Epidermal melanocyte (primary cell): ENCODE data around the gene ARHGAP10.
"Not testable (repeated sequence)": the region's sequence is repeated elsewhere in the genome, so short reads cannot be mapped to it uniquely, and the experiment has no call there.

Experiments used
- DNase-seq: peaks from one replicate; pipeline ENCODE4 v3.0.0; 2011; ENCODE audit warnings: low spot score; ENCODE audit not compliant: insufficient read length

ARHGAP10 gene

DNA sequence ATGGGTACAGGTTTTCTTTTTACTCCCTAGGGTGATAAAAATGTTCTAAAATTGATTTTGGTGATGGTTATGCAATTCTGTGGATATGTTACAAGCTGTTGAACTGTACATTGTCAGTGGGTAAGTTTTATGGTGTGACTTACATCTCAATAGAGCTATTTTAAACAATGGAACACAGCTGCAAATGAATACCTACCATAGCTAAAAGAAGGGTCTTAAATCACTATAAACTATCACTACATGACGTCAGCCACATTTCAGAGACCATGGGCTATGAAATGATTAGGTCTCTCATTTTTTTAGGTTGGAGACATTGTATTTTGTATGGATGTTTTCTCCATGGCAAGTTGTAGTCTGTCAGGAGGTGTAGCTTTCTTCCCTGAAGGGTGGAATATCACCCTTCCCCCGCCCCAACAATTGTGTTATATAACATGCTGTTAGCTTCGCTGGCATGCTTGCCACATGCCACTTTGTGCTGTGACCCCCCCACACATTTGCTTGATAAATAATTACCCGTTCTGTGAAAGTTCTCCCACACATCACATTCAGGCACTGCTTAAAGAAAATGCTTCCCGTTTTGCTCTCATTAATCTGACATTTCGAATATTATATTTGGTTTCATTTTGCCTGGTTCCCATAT, 159.7 kb downstream of the ARHGAP10 start:
- DNase-seq, result no peak

DNA sequence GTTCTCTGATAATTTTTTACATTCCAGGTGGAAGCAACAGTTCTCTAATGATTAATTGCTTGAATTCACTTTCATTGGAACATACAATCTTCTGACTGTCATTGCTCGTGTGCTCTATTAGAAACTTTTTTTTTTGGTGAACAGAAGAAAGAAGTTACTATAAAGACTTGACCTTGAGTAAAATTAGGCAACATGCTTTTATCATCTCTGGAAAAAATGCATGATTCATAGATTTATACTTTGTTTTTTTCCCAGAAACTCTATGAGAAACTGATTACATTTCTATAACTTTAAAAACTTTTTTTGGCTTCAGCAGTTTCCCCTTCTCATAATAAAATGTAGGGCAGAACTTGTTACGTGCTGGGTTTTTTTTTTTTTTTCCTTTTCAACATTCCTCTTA, 167.6 kb downstream of the ARHGAP10 start:
- DNase-seq, result no peak

DNA sequence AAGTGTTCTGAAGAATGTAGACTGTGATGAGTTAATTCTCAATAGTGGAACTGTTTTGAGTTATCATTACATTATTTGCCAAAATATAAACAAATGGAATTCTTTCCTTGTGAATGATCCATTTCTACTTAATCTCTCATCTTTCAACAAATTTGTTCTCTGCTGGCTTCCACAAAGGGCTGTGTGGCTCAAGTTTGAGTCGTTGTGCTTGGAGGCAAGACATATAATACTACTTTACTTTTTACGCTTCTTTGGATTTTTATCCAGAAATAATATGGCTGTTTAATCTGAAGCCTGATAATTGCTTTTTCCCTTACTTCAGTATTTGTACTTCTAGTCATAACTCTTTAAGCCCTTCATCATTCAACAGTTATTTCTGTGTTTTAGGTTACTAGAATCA, 169.5 kb downstream of the ARHGAP10 start:
- no peak for DNase-seq

DNA sequence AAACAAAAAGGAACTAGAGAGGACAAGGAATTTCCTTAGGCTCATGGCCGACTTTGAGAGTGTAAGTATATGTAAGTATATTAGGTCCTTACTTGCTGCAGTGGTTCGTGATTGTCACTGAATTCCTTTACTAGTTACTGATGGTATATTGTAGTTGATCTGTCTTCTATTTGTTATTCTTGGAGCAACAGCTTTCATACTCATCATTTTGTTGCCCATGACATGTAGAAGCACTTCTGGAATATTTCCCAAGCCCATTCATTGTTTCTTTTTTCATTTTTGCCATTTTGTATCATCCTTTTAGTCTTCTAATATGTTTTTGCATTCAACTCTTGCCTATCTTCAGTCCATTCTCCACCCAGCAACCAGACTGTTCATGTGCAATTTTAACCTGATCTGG, 170.0 kb downstream of the ARHGAP10 start:
- DNase-seq, result no peak

DNA sequence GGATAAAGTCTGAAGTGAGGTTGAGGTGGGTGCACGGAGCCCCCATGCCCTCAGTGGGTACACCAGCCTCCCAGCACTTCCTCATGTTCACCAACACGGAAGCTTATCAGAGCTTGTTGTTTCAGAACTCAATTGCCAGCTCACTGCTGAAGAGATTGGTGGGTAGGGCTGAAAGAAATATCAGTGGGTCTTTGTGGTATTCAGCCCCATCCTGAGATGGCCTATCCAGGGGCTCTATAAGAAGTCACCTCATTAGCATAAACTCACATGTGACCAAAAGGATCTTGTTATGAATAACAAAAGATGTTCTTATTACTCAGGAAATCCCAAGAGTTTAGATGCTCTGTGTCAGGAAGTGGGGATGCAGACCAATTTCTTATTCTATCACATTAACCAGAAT, 177.3 kb downstream of the ARHGAP10 start:
- no peak for DNase-seq

DNA sequence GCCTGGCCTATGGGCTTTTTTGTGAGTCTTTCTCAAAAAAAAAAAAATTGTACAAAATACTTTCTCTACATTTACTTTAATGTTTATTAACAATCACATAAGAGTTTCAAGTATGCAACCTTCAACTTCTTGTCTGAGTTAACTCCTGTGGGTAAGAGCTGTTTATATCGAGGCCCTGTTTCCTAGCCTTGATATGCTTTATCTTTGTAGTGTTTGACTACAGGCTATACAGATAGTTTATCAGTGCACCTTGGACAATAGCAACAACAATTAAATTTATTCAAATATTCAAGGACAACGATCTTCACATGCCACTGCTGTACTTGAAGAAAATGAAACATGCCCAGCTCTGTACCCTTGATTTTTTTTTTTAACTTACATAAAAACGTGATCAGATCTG, 178.4 kb downstream of the ARHGAP10 start:
- no peak for DNase-seq

DNA sequence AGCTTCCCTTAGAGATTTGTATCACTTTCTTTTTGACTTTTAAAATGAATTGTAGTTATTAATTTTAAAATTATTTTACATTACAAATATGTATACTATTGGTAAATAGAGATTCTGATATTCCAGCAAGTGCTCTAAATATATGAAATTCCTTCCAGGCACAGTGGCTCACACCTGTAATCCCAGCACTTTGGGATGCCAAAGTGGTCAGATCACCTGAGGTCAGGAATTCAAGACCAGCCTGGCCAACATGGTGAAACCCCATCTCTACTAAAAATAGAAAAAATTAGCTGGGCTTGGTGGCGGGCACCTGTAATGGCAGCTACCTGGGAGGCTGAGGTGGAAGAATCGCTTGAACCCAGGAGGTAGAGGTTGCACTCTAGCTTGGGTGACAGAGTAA, 180.2 kb downstream of the ARHGAP10 start:
- DNase-seq, result not testable (repeated sequence)

DNA sequence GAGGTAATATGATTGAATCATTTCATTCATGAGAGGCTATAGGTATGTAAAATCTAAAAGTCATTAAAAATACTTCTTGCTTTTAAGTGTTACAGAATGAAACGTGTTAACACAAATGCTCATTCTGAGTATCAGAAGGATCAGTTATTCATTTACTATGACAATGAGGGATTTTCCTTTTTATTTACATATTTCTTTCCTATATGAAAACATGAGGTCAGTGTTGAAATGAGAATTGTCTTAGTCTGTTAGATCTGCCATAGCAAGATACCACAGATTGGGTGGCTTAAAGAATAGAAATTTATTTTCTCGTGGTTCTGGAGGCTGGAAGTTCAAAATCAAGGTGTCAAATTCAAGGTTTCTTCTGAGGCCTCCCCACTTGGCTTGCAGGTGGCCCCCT, 181.2 kb downstream of the ARHGAP10 start:
- no peak for DNase-seq

DNA sequence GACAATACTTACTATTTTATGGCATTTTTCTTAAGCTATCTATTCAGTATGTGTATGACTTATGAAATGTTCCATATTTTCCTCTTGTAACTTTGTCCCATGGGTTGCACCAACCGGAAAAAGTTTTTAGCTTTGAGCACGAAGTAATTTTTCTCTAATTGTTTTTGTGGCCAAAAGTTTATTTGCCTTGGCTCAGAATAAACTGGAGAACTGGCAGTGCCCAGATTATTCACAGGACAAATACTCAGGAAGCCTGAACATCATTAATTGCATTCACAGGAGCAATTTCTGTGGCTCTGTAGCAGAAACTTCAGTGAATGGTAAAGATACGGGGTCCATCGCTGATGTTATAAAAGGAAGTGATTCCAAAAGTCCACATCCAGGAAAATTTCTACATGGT, 184.5 kb downstream of the ARHGAP10 start:
- no peak for DNase-seq

DNA sequence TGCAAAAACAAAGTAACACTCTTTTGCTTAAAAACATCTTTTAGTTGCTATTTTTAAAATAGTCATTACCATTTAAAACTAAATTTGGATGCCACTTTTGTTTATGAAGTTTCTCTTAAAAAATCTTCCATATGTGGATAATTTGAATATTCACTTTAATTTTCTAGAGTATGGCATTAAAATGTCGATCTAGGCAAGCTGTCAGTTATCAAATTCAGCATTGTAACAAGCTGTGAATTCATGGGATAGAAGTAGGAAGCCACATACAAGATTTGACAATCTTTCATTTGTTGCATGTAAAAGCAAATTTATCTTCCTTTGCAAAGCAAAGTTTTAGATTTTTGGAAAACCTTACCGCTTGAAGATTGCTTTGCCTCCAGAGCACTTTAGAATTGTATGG, 191.5 kb downstream of the ARHGAP10 start:
- DNase-seq, result no peak

DNA sequence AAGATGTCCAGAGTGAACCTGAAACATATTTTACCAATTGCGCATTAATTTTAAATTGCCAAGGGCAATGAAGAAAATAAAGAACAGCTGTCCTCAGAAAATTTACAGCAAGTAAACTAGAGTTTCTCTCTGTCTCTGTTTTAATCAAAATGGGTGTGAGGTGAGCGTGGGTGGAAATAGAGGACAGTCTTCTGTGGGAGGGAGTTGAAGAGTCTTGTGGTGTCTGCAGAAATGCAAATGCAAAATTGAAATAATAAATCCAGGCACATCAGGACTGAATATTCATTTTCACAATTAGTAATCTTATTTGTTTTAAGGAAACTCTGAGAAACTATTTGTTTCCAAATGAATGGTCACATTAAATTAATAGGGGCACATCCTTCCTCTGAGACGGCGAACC, 192.0 kb downstream of the ARHGAP10 start:
- DNase-seq, result no peak

DNA sequence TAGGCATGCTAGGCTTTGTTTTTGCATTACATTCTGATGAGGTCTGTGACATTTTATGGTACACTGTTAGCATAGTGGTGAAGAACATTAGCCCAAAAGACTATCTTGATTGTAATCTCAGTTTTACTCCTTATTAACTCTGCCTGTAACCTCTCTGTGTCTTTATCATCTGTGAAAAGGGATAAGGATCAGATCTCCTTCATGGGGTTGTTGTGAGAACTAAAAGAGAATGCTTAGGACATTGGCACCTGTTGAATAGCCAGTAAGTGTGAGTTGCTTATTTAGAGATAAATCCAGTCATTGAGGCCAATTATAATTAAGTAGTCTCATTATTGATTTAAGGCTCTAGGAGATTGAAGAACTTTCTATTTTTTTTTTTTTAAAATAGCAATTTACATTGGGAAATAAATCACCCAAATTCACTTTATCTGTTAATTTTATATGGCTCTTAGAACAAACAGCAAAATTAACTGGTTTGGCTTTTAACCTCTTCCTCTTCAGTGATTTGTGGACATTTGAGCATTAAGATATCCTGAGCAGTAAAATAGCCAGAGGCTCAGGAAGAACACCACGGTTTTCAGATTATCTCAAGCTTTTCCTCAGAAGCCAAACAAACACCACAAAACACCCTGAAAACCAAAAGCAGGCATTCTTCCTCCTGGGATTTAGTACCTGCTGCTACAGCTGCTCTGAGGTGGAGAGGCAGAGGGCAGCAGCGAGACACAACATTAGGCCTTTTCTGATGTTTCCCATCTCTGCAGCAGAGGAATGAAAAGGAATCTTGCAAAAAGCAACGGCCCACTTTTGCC, 192.9 kb downstream of the ARHGAP10 start:
- DNase-seq, result no peak

DNA sequence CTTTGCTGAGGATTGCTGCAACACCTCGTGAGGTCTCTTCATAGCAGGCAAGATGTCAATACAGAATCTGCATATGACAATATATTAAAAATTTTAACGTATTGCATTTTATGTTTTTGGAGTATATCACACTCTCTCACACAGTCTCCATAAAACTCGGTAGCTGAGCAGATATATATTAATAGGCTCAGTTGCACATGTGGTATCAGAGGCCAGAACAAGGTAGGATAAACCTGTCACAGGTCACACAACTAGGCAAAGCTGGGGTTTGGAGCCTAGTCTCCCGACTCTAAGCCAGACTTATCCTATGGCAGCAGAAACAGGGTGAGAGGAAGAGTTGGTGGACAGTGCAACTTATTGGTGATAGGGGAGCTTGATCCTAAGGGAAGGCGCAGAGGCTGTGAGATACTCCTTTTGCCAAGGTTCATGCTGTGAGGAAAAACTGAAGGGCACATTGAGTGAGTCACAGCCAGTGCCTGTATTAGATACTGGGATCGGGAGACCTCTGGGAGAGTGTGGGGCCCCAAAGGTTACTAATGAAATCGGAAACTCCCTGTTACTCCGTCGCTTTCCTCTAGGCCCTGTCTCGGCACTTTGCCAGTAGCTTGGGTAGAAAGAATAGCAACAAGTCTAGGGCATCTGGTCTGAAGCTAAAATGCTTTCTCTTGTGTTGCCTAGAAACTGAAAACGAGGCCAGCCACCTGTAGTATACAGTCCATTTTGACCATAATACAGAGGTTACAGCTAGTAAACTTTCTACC, 195.7 kb downstream of the ARHGAP10 start:
- DNase-seq, result no peak

DNA sequence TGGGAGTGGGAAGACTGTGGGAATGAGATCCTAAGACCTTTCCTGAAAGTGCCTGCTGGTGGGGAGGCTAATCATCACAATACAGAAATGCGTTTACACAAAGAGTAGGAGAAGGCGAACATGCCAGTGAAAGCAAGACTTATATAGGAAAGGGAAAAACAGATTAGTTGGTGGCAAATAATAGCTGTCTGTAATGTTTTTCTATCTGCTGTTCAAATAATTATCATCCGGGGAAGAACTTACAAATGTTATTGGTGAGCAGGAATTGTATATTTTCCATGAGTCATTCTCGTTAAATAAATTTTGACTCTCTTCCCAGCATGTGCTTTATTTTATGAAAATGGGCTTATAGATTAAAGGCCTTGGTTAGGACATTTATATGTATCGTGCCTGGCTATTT, 196.5 kb downstream of the ARHGAP10 start:
- DNase-seq, result no peak

DNA sequence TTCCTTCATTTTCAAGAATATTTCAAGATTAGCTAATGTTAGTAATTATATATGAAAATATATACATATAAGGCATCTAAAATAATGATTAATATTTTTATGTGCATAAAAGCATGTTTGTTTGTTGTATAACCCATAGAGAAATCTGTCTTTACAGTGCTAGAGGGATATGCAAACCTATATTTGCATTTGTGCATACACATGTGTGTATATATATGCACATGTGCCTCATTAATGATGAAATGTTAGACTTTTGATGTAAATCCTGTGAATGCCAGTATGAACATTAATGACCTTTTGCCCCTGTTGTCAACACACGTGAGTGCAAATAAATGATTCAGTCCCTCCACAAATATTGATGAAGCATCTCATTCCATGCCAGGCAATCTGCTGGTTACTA, 197.9 kb downstream of the ARHGAP10 start:
- DNase-seq, result no peak

DNA sequence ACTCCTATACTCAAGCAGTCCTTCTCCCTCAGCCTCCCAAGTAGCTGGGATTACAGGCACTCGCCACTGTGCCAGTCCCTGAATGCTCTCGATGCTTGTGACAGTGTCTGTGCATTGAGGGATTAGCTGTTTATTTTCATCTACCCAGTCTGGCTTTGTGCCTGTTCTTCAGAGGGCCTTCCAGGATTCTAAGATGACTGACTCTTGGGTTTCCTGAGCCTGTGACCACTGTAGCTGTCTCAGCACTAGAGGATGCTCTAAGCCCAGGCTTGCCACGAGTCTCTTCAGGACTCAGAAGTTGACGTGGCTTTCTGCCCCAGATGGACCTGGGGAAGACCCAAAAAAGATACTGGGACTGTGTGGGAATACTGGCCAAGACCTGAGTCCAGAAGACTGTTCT, 201.4 kb downstream of the ARHGAP10 start:
- no peak for DNase-seq

DNA sequence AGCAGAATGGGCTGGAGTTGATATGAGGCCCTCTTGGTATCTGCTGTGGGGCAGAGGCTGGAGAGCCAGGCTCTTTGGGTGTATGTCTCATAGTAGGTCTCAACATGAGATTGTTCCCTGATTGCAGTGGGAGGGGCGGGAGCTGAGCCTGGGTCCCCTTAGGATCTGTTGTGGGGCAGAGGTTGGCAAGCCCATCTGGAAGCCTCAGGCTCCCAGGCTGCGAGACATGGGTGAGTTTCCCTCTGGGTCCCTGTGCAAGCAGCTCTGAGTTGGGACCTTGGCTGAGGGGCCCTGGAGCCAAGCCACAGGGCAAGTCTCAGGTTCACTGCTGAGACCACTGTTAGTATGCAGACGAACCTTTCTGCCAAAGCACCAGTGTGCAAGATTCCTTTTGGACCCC, 201.9 kb downstream of the ARHGAP10 start:
- DNase-seq, result no peak

DNA sequence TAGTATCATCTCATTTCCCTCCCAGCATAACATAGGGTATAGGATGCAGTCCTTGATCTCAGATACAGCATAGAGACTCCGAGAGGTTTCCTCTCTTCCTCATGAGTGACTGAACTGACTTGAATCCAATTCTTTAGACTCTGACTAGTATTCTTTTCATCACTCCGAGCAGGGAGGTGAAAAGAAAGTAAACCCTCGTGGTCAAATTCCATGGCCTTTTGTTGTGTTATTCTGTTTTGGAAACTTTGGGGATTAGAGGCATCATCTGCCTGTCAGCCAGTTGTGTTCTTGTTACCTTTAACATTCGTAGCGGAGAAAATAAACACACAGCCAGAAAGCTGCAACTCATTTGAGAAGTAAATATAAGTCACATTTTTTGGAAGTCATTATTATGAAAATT, 206.6 kb downstream of the ARHGAP10 start:
- no peak for DNase-seq

DNA sequence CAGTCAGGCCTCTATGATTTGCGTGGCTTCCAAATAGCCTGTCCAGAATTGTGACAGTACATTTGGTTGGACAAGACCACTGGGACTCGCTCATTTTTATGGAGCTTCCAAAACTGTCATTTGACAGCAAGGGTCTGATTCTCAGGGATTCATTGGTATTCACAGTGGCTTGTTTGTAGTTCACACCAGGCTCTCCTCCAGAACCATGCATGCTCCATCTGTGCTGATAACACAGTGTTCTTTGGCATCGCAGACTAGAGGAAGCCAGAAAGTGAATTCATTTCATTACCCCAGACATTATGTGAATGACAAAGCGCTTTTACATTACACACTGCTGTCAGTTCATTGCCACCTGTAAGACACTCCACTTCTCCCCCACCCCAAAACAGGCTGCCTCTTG, 208.3 kb downstream of the ARHGAP10 start:
- DNase-seq, result no peak

DNA sequence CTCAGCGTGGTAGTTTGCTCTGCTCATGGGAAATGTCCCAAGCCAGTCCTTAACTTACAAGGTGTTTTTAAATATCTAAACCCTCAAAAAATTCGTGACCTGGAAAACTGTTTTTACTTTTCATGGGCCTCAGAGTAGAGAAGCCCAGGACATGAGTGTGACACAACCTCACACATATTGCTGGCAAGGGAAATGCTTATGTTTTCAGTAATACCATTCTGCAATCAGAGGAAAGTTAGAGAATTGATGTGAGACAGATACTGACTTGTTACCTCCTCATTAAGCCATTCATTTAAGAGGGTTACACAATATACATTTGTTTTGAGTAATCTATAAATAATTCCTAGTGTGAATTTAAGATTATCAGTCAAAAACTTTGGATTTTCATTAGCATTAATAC, 209.5 kb downstream of the ARHGAP10 start:
- no peak for DNase-seq

DNA sequence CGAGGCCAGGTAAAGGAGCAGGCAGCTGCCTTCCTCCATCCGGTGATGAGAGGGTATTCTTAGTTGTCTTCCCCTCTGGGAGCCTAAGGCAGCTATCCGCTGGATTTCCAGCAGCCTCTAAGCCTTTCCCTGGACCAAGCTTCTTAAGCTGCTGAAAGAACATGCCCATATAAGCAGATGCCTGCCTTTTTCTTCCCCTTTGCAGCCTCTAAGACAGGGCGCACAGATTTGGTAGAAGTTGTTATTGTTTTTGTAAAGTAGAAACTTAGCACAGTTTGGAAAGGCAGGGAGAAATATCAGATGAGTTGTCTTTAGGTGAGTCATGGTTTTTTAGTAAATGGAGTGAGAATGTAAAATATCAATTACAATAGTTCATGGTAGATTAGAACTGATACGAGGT, 210.8 kb downstream of the ARHGAP10 start:
- DNase-seq, result no peak

DNA sequence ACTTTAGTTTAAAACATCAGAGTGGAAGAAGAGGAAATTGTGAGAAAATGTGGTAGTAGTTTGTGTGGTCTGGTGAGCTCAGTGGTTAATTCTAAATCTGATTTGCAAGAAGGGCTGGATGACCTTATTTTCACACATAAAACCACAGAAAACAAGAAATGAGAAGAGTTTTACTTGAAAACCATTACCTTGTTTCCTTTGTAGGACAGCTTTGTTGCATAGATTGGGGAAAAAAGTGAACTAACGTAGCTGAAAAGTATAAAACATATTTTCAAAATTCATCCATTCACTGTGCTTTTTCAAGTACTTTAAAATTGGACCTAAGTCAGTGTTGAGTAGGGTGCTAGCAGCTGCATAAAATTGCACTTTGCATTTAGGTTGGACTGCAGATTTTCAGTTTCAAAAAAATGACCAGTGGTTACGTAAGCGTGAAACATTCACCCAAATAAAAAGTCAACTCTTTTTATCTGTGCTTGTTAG, 211.3 kb downstream of the ARHGAP10 start:
- DNase-seq, result no peak
